ENCODE measurements around the gene CD63.
"Not testable (repeated sequence)": the region's sequence is repeated elsewhere in the genome, so short reads cannot be mapped to it uniquely, and the experiment has no call there.

Gene CD63

DNA sequence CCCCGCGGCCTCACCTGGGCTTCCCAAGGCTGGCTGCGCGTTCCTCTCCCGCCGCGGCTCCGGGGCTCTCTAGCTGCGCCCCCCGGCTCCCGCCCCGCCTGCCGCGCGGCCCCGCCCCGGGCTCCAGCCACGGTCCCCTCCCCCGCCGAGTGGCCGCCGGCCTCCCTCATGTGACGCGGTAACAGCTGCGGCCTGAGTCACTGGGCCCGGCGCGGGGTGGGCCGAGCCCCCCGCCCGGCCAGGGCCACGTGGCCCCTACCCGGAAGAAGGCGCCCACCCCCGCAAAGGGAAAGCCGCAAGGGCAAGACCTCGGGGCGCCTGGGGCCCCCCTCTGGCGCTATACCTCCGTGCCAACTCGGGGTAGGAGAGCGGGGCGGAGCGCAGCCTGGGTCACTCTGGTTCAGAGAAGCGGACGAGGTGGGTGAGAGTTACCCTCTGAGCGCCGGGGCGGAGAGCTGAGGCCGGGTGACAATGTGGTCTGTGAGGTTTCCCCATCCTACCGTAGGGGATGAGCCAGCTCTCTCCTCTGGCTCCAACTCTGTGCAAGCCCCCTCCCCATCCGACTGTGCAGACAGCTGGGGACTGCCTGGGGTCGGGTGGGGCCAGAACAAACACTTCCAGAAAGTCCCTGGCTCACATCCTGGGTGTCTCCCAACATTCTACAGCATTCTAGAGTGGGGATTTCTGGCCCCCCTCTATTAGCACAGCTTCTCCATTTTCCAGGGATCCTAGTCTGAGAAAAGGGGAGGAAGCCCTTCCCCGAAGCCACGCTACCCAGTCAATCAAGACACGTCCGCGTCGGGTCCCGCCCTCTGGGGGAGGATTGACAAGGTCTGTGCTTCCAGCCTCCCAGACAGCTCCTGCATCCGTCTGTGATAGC is at the start of gene CD63:
Gene CD63, minus strand, starts transcription at position 71 of the 880 bp plus-strand sequence. CDS start 668 bp downstream, outside the sequence.
- no peak for DNase-seq (ENCODE audit: low read depth in 2 of 2, low spot score in 1 of 2)

- no peak for DNase-seq (ENCODE audit: low read depth in 2 of 2, low spot score in 1 of 2)
These were observed 49.0 kb upstream of the CD63 start for GRCh38 chr12:55777856-55778255.

GRCh38 chr12:55771736-55772135 is 42.9 kb upstream of the CD63 start:
- DNase-seq (ENCODE audit: low read depth in 2 of 2, low spot score in 1 of 2), result no peak

DNA sequence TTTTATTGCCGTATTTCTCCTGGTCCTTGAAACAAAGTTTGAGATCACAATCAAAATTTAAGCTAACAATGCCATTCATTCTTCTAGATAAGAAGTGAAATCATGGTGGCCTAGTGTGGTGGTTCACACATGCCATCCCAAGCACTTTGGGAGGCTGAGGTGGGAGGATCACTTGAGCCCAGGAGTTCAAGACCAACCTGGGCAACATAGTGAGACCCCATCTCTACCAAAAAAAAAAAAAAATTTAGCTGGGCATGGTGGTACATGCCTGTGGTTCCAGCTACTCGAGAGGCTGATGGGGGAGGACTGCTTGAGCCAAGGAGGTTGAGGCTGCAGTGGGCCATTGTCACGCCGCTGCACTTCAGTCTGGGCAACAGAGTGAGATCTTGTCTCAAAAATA is 38.3 kb upstream of the CD63 start:
- no peak for DNase-seq (ENCODE audit: low read depth in 2 of 2, low spot score in 1 of 2)

- DNase-seq (ENCODE audit: low read depth in 2 of 2, low spot score in 1 of 2), result no peak
These were observed 37.0 kb upstream of the CD63 start for GRCh38 chr12:55765736-55766290.

- DNase-seq (ENCODE audit: low read depth in 2 of 2, low spot score in 1 of 2), result no peak
These were observed 33.8 kb upstream of the CD63 start for GRCh38 chr12:55762646-55763045.

DNA sequence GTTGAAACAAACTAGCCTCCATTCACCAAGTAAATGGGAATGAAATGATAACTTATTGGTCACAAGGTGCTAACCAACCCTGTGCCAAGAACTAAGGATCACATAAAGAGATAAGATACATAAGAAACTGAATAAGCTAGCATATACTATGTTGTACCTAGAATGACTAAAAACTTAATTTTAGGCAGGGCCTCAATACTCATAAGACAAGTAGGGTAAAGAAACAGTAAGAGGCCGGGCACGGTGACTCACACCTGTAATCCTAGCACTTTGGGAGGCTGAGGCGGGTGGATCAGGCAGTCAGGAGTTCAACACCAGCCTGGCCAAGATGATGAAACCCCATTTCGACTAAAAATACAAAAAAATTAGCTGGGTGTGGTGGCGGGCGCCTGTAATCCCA is 31.9 kb upstream of the CD63 start:
- DNase-seq (ENCODE audit: low read depth in 2 of 2, low spot score in 1 of 2), result no peak

GRCh38 chr12:55758575-55758974 is 29.8 kb upstream of the CD63 start:
- not testable (repeated sequence) for DNase-seq (ENCODE audit: low read depth in 2 of 2, low spot score in 1 of 2)

DNA sequence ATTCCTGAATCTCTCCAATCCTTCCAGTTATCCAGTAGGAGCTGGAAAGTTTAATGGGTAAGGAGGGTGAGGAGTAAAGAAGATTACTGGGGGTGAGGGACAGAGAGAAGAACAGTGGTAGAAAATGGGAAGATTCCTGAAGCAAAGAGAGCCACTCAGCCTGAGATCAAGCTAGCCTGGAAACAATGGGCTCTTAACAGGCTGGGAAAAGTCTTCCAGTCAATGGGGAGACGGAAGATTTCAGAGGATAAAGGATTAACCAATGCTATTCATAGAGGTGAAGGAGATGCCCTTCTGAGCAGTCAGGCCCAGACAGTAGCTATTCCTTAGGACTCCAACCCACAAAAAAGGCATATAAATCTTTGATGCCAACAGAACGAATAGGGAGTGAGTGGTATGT is 28.9 kb upstream of the CD63 start:
- no peak for DNase-seq (ENCODE audit: low read depth in 2 of 2, low spot score in 1 of 2)

DNA sequence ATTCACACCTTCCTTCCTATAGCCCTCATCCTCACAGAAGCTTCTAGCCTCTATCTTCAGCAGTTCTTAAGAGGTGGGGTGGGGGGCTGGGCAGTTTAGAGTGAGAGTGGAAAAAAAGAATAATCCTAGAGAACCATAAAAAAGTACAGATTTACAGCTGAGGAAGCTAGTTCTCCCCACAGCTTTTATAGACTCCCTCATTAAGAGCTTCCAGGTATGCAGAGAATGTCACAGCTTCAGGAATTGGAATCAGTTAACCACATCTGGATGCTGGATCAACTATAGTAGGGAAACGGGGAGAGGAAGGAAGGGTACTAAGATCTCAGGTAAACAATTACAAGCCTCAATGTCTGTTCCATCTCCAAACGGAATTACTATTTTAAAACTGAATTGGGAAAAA is 26.4 kb upstream of the CD63 start:
- no peak for DNase-seq (ENCODE audit: low read depth in 2 of 2, low spot score in 1 of 2)

GRCh38 chr12:55748230-55748993 is 19.6 kb upstream of the CD63 start:
- DNase-seq (ENCODE audit: low read depth in 2 of 2, low spot score in 1 of 2), result no peak

DNA sequence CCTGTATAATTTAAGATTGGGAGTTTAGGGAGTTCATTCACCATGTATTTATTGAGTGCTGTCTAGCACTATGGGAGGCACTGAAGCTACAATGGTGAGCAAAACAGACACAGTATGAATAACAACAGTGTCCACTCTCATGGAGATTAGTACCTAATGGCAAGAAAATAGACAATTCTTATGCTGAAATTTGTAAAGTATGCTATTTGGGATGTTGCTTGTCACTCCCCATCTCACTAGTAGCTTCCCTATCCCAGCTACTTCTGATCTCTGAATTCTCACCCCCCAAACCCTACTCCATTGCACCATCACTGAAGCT is 18.1 kb upstream of the CD63 start:
- no peak for DNase-seq (ENCODE audit: low read depth in 2 of 2, low spot score in 1 of 2)

- DNase-seq (ENCODE audit: low read depth in 2 of 2, low spot score in 1 of 2), result no peak
These were observed 17.5 kb upstream of the CD63 start for GRCh38 chr12:55746174-55746912.

DNA sequence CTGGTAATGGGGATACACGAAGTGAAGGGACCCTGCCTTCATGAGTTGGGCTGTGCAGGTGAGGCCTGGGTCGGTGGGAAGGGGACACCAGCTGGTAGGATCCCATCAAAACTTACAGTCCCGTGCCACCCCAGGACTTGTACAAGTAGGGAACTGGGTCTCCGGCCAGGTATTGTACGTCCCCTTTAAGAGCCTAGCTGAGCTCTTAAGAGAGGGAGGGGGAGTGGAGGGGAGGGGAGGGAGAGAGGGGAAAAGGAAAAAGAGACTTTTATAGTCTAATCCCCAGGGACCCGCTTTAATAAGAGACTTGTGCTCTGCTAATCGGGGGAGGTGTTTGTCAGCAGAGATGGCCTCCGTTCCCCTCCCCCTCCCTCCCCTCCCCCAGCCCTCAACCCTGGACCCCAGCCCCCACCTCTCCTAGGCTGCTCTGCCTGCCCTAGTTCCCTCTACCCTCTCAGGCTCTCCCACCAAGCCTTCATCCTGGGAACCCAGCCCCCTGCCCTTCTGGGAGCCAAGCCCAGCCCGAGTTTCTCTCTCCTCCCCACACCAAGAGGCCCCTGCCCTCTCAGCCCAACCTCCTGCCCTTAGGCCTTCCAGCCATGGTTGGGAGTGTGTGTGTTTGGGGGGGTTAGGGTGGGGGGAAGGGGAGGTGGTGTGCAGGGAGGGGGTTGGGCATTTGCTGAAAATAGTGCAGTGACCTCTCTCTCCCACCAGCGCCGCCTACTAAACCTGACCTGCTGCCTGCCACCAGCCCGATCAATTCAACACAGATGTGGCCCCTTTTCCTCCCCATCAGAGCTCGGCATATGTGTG is 16.8 kb upstream of the CD63 start:
- DNase-seq (ENCODE audit: low read depth in 2 of 2, low spot score in 1 of 2), result no peak

DNA sequence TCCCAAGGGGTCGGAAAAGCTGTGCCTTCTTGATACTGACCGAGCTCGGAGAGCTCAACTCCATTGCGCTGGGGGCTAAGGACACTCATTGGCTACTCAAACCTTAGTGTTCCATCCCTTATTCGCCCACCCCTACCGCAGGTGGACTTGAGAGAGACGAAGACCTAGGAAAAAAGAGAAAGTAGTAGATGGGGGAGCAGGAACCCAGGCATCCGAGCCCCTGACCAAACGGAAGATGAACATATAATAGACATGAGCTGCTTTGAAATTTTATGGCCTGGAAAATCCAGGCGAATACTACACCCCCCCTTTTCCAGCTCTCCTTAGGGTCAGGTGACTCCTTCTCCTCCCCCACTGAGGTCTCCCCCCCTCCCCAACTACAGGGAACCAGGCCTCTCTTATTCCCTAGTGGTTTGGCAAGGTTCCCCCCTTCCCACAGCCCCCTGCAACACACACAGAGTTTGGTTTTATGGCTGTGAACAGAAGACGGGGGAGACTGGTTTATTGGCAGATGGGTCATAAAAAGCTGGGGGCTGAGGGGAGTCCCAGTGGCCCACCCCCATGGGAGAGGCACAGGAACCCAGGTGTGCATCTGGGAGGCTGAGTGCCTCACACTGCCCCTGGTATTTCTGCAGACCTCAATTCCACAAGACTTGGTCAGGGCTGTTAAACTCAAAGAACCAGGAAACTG is 15.7 kb upstream of the CD63 start:
- no peak for DNase-seq (ENCODE audit: low read depth in 2 of 2, low spot score in 1 of 2)

GRCh38 chr12:55743406-55744339 is 14.9 kb upstream of the CD63 start:
- DNase-seq (ENCODE audit: low read depth in 2 of 2, low spot score in 1 of 2), result no peak

- DNase-seq (ENCODE audit: low read depth in 2 of 2, low spot score in 1 of 2), result peak in 1 of 2 donors; percentile 56
These were observed 14.1 kb upstream of the CD63 start, which contains the start of gene GDF11 for GRCh38 chr12:55742719-55743405. Gene GDF11 (plus strand): TSS chr12:55743122. CDS start chr12:55743317, 195 bp downstream.

All from stimulated activated CD8-positive, alpha-beta memory T cell treated with anti-CD3 and anti-CD28 coated beads, Interleukin-4, amount 100 ng/mL, for 1 hour (primary cell).